ENCODE results near the gene SLC16A7.

- TF ChIP-seq CTCF (IDR thresholded peaks at IDR 0.05; ENCODE audit: low read depth, low read length) (no peak), POLR2A (IDR thresholded peaks at IDR 0.05; ENCODE audit: extremely low read depth, insufficient read length) (no peak)
Observed at GRCh38 chr12:59708484-59708883, 112.7 kb downstream of the SLC16A7 start.
